Trophoblast cell (in vitro differentiated cells and primary cell): ENCODE results near the gene CCSER2.

Experiments used
- DNase-seq, 2 donors: peaks; one replicate each; pipeline ENCODE4 v3.0.0-alpha.2; 2016
- H2AFZ ChIP-seq: 2 replicates; pipeline ENCODE4 v1.6.1; 2013; ENCODE audit warnings: low read length, moderate library complexity, mild to moderate bottlenecking; ENCODE audit not compliant: insufficient read depth, poor library complexity
- H2AK5ac ChIP-seq: 2 replicates; pipeline ENCODE4 v1.6.1; 2013; ENCODE audit warnings: mild to moderate bottlenecking, low read length
- H2BK120ac ChIP-seq: 2 replicates; pipeline ENCODE4 v1.6.1; 2013; ENCODE audit warnings: low read length, mild to moderate bottlenecking, moderate library complexity; ENCODE audit not compliant: insufficient read depth, poor library complexity
- H2BK12ac ChIP-seq: 2 replicates; pipeline ENCODE4 v1.6.1; 2013; ENCODE audit warnings: mild to moderate bottlenecking, low read length, moderate library complexity
- H2BK5ac ChIP-seq: 2 replicates; pipeline ENCODE4 v1.6.1; 2013; ENCODE audit warnings: low read length, low read depth, moderate library complexity, mild to moderate bottlenecking; ENCODE audit not compliant: poor library complexity
- H3K14ac ChIP-seq: 2 replicates; pipeline ENCODE4 v1.6.1; 2013; ENCODE audit warnings: mild to moderate bottlenecking, low read length
- H3K18ac ChIP-seq: 2 replicates; pipeline ENCODE4 v1.6.1; 2013; ENCODE audit warnings: mild to moderate bottlenecking, low read length
- H3K23ac ChIP-seq: 2 replicates; pipeline ENCODE4 v1.6.1; 2013; ENCODE audit warnings: low read length
- H3K27ac ChIP-seq: 2 replicates; pipeline ENCODE4 v1.5.1; 2013; ENCODE audit warnings: low read depth, mild to moderate bottlenecking, inconsistent platforms, low read length, moderate library complexity
- H3K27me3 ChIP-seq: 2 replicates; pipeline ENCODE4 v1.6.1; 2013; ENCODE audit warnings: inconsistent platforms, mild to moderate bottlenecking, low read length, moderate library complexity; ENCODE audit not compliant: insufficient read depth
- H3K36me3 ChIP-seq, 2 experiments: 1 replicate in 1 of 2; 2 replicates in 1 of 2; pipeline ENCODE4 v1.6.1; 2013; ENCODE audit warnings: low read length in 2 of 2, mild to moderate bottlenecking in 2 of 2, moderate library complexity in 1 of 2; ENCODE audit not compliant: insufficient read depth in 2 of 2, control insufficient read depth in 1 of 2
- H3K4ac ChIP-seq: 2 replicates; pipeline ENCODE4 v1.6.1; 2013; ENCODE audit warnings: low read depth, mild to moderate bottlenecking, low read length, moderate library complexity
- H3K4me1 ChIP-seq, 2 experiments: 1 replicate in 1 of 2; 2 replicates in 1 of 2; pipeline ENCODE4 v1.6.1; 2013; ENCODE audit warnings: low read length in 2 of 2, mild to moderate bottlenecking in 2 of 2, moderate library complexity in 1 of 2; ENCODE audit not compliant: insufficient read depth in 2 of 2, control insufficient read depth in 1 of 2
- H3K4me2 ChIP-seq: 2 replicates; pipeline ENCODE4 v1.6.1; 2013; ENCODE audit warnings: inconsistent platforms, mild to moderate bottlenecking, low read length, moderate library complexity
- H3K4me3 ChIP-seq: 2 replicates; pipeline ENCODE4 v1.5.1; 2013; ENCODE audit warnings: mild to moderate bottlenecking, low read depth, low read length, inconsistent platforms
- H3K79me1 ChIP-seq: one replicate; pipeline ENCODE4 v1.6.1; 2013; ENCODE audit warnings: low read length
- H3K79me2 ChIP-seq: 2 replicates; pipeline ENCODE4 v1.6.1; 2013; ENCODE audit warnings: low read length, mild to moderate bottlenecking; ENCODE audit not compliant: control insufficient read depth, insufficient read depth, poor library complexity
- H3K9ac ChIP-seq: 2 replicates; pipeline ENCODE4 v1.6.1; 2013; ENCODE audit warnings: mild to moderate bottlenecking, low read length
- H3K9me3 ChIP-seq: 2 replicates; pipeline ENCODE4 v1.6.1; 2013; ENCODE audit warnings: low read depth, mild to moderate bottlenecking, control low read depth, inconsistent platforms, low read length; ENCODE audit not compliant: insufficient read depth
- H4K12ac ChIP-seq: 2 replicates; pipeline ENCODE4 v1.6.1; 2013; ENCODE audit warnings: low read depth, mild to moderate bottlenecking, low read length, moderate library complexity
- H4K8ac ChIP-seq: 2 replicates; pipeline ENCODE4 v1.6.1; 2013; ENCODE audit warnings: low read depth, mild to moderate bottlenecking, low read length, moderate library complexity
- H4K91ac ChIP-seq: one replicate; pipeline ENCODE4 v1.6.1; 2013; ENCODE audit warnings: low read depth, mild to moderate bottlenecking, low read length, moderate library complexity
- WGBS: extraction: QIAGEN DNeasy Blood & Tissue Kit; methylation state at CpG from one replicate; pipeline ENCODE4 v1.1.7; 2013; ENCODE audit warnings: missing lambda C conversion rate; ENCODE audit not compliant: insufficient read length, insufficient coverage; ENCODE audit errors: extremely low coverage; 5-methylcytosine and 5-hydroxymethylcytosine counted together

Gene CCSER2

GRCh38 chr10:84366041-84366440 lies 37.7 kb downstream of the CCSER2 start:
- DNase-seq = no peak
- Histone ChIP-seq H2BK5ac (no peak overlapping the region), H3K79me1 (no peaks in the 10 kb centered on the region), H3K27me3 (no peaks in the 10 kb centered on the region), H3K9ac (no peak overlapping the region), H4K8ac (no peak overlapping the region), H3K4ac (no peak overlapping the region), H3K14ac (no peak overlapping the region), H3K23ac (no peak overlapping the region), H3K18ac (no peak overlapping the region), H3K4me1 (peaks cover 0 to 1% of the 10 kb centered on the region in 2 experiments), H3K27ac (no peak overlapping the region), H4K12ac (no peak overlapping the region), H2BK120ac (no peak overlapping the region), H3K4me2 (no peak overlapping the region), H3K9me3 (no peaks in the 10 kb centered on the region), H3K36me3 (no peaks in the 10 kb centered on the region), H3K79me2 (peaks cover 2% of the 10 kb centered on the region), H2AK5ac (no peak overlapping the region), H3K4me3 (no peak overlapping the region), H4K91ac (no peak overlapping the region), H2BK12ac (no peak overlapping the region), H2AFZ (no peak overlapping the region)
- no CpG with 5 or more reads among the region's 4 CpGs for WGBS

- Histone ChIP-seq H3K27ac (no peak overlapping the region), H4K91ac (no peak overlapping the region), H3K79me2 (peaks cover 2% of the 10 kb centered on the region), H3K36me3 (peaks cover 0 to 6% of the 10 kb centered on the region in 2 experiments), H3K79me1 (no peaks in the 10 kb centered on the region), H2BK5ac (no peak overlapping the region), H3K9me3 (no peaks in the 10 kb centered on the region), H2AFZ (no peak overlapping the region), H3K4ac (peak overlapping the region; percentile 55), H3K18ac (no peak overlapping the region), H2AK5ac (no peak overlapping the region), H4K12ac (no peak overlapping the region), H3K4me2 (no peak overlapping the region), H3K4me3 (no peak overlapping the region), H4K8ac (no peak overlapping the region), H3K9ac (no peak overlapping the region), H3K23ac (no peak overlapping the region), H3K14ac (no peak overlapping the region), H3K27me3 (no peaks in the 10 kb centered on the region), H2BK12ac (no peak overlapping the region), H3K4me1 (no peaks in the 10 kb centered on the region), H2BK120ac (no peak overlapping the region)
- DNase-seq = no peak
- no CpG with 5 or more reads among the region's 6 CpGs for WGBS
These were observed 38.9 kb downstream of the CCSER2 start for GRCh38 chr10:84367256-84367655.

DNA sequence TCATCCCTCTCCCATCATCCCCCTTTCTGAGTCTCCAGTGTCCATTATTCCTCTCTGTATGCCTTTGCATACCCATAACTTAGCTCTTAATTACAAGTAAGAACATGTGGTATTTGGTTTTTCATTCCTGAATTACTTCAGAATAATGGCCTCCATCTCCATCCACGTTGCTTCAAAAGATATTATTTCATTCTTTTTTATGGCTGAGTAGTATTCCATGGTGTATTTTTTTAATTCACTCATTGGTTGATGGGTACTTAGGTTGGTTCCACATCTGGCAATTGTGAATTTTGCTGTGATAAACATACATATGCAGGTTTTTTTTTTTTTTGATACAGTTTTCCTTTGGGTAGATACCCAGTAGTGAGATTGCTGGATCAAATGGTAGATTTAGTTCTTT lies 40.4 kb downstream of the CCSER2 start:
- H2BK120ac ChIP-seq = no peak overlapping the region
- no peak overlapping the region for H2BK12ac ChIP-seq
- H2AK5ac ChIP-seq = no peak overlapping the region
- H3K79me1 ChIP-seq = no peaks in the 10 kb centered on the region
- H3K18ac ChIP-seq = no peak overlapping the region
- H4K91ac ChIP-seq = no peak overlapping the region
- H3K79me2 ChIP-seq = peaks cover 2% of the 10 kb centered on the region
- no peaks in the 10 kb centered on the region for H3K4me1 ChIP-seq
- peak overlapping the region; percentile 17 for H3K4ac ChIP-seq
- no peak overlapping the region for H3K4me3 ChIP-seq
- H3K9me3 ChIP-seq = no peaks in the 10 kb centered on the region
- no peak overlapping the region for H4K8ac ChIP-seq
- WGBS = no CpG with 5 or more reads among the region's 1 CpG
- H3K27me3 ChIP-seq = no peaks in the 10 kb centered on the region
- peaks cover 0 to 6% of the 10 kb centered on the region in 2 experiments for H3K36me3 ChIP-seq
- no peak overlapping the region for H4K12ac ChIP-seq
- H3K14ac ChIP-seq = no peak overlapping the region
- no peak overlapping the region for H2BK5ac ChIP-seq
- no peak overlapping the region for H3K27ac ChIP-seq
- no peak overlapping the region for H2AFZ ChIP-seq
- DNase-seq = no peak
- no peak overlapping the region for H3K23ac ChIP-seq
- H3K9ac ChIP-seq = no peak overlapping the region
- no peak overlapping the region for H3K4me2 ChIP-seq

DNA sequence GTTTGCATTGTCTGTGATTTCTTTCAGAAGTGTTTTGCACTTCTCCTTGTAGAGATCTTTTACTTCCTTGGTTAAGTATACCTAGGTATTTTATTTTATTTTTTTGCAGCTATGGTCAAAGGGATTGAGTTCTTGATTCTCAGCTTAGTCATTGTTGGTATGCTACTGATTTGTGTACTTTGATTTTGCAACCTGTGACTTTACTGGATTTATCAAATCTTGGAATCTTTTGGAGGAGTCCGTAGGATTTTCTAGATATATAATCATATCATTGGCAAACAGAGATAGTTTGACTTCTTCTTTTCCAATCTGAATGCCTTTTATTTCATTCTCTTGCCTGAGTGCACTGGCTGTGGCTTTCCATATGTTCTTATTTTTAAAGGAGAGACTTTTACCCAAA lies 41.9 kb downstream of the CCSER2 start:
- no CpG with 5 or more reads among the region's 1 CpG for WGBS
- Histone ChIP-seq H3K18ac (no peak overlapping the region), H3K27ac (no peak overlapping the region), H2BK12ac (no peak overlapping the region), H4K12ac (no peak overlapping the region), H4K91ac (no peak overlapping the region), H3K14ac (no peak overlapping the region), H2BK5ac (no peak overlapping the region), H3K79me2 (no peaks in the 10 kb centered on the region), H2AFZ (no peak overlapping the region), H3K4me3 (no peak overlapping the region), H3K9me3 (no peaks in the 10 kb centered on the region), H2BK120ac (no peak overlapping the region), H2AK5ac (no peak overlapping the region), H3K4me1 (no peaks in the 10 kb centered on the region), H3K23ac (no peak overlapping the region), H3K79me1 (no peaks in the 10 kb centered on the region), H3K4ac (no peak overlapping the region), H3K27me3 (no peaks in the 10 kb centered on the region), H3K4me2 (no peak overlapping the region), H3K36me3 (peaks cover 0 to 11% of the 10 kb centered on the region in 2 experiments), H3K9ac (no peak overlapping the region), H4K8ac (no peak overlapping the region)
- DNase-seq = peak in 1 of 2 donors; percentile 67
